Measurements from ENCODE around the gene MYCN.

Gene MYCN

GRCh38 chr2:15936277-15937104, 3.9 kb upstream of the MYCN start:
- Histone ChIP-seq H3K4me1 (ENCODE audit: control insufficient read depth, insufficient read depth, low read length) (peaks cover 12% of the 10 kb centered on the region), H3K9me3 (ENCODE audit: control insufficient read depth, low read length) (no peaks in the 10 kb centered on the region), H3K27me3 (ENCODE audit: control insufficient read depth, insufficient read depth, low read length) (peaks cover 18% of the 10 kb centered on the region), H3K36me3 (ENCODE audit: control insufficient read depth, insufficient read depth, low read length) (no peaks in the 10 kb centered on the region), H3K4me3 (ENCODE audit: low read length) (no peak overlapping the region), H3K9ac (ENCODE audit: low read length) (no peak overlapping the region)

GRCh38 chr2:15937105-15937881, 3.1 kb upstream of the MYCN start:
- Histone ChIP-seq H3K36me3 (ENCODE audit: control insufficient read depth, insufficient read depth, low read length) (no peaks in the 10 kb centered on the region), H3K4me1 (ENCODE audit: control insufficient read depth, insufficient read depth, low read length) (peaks cover 12% of the 10 kb centered on the region), H3K27me3 (ENCODE audit: control insufficient read depth, insufficient read depth, low read length) (peaks cover 18% of the 10 kb centered on the region), H3K9me3 (ENCODE audit: control insufficient read depth, low read length) (no peaks in the 10 kb centered on the region), H3K4me3 (ENCODE audit: low read length) (no peak overlapping the region), H3K9ac (ENCODE audit: low read length) (no peak overlapping the region)

- Histone ChIP-seq H3K36me3 (ENCODE audit: control insufficient read depth, insufficient read depth, low read length) (no peaks in the 10 kb centered on the region), H3K9ac (ENCODE audit: low read length) (no peak overlapping the region), H3K4me3 (ENCODE audit: low read length) (no peak overlapping the region), H3K27me3 (ENCODE audit: control insufficient read depth, insufficient read depth, low read length) (peaks cover 23% of the 10 kb centered on the region), H3K9me3 (ENCODE audit: control insufficient read depth, low read length) (no peaks in the 10 kb centered on the region), H3K4me1 (ENCODE audit: control insufficient read depth, insufficient read depth, low read length) (peaks cover 17% of the 10 kb centered on the region)
These were observed 2.2 kb upstream of the MYCN start for GRCh38 chr2:15937882-15938802.

- no peak overlapping the region for H3K4me3 ChIP-seq (ENCODE audit: low read length)
- peaks cover 25% of the 10 kb centered on the region for H3K4me1 ChIP-seq (ENCODE audit: control insufficient read depth, insufficient read depth, low read length)
- no peak overlapping the region for H3K9ac ChIP-seq (ENCODE audit: low read length)
- H3K9me3 ChIP-seq (ENCODE audit: control insufficient read depth, low read length), result no peaks in the 10 kb centered on the region
- H3K27me3 ChIP-seq (ENCODE audit: control insufficient read depth, insufficient read depth, low read length), result peaks cover 23% of the 10 kb centered on the region
- H3K36me3 ChIP-seq (ENCODE audit: control insufficient read depth, insufficient read depth, low read length), result no peaks in the 10 kb centered on the region
These were observed 1.4 kb upstream of the MYCN start for GRCh38 chr2:15938803-15939555.

GRCh38 chr2:15939556-15939853, 845 bp upstream of the MYCN start:
- H3K9me3 ChIP-seq (ENCODE audit: control insufficient read depth, low read length), result no peaks in the 10 kb centered on the region
- peaks cover 31% of the 10 kb centered on the region for H3K4me1 ChIP-seq (ENCODE audit: control insufficient read depth, insufficient read depth, low read length)
- no peaks in the 10 kb centered on the region for H3K36me3 ChIP-seq (ENCODE audit: control insufficient read depth, insufficient read depth, low read length)
- peaks cover 23% of the 10 kb centered on the region for H3K27me3 ChIP-seq (ENCODE audit: control insufficient read depth, insufficient read depth, low read length)
- H3K9ac ChIP-seq (ENCODE audit: low read length), result no peak overlapping the region
- H3K4me3 ChIP-seq (ENCODE audit: low read length), result no peak overlapping the region

- Histone ChIP-seq H3K9me3 (ENCODE audit: control insufficient read depth, low read length) (no peaks in the 10 kb centered on the region), H3K4me3 (ENCODE audit: low read length) (peak overlapping the region; percentile 4), H3K9ac (ENCODE audit: low read length) (peak overlapping the region; percentile 58), H3K4me1 (ENCODE audit: control insufficient read depth, insufficient read depth, low read length) (peaks cover 33% of the 10 kb centered on the region), H3K27me3 (ENCODE audit: control insufficient read depth, insufficient read depth, low read length) (peaks cover 23% of the 10 kb centered on the region), H3K36me3 (ENCODE audit: control insufficient read depth, insufficient read depth, low read length) (no peaks in the 10 kb centered on the region)
These were observed 521 bp downstream of the MYCN start for GRCh38 chr2:15940661-15941480.

- H3K4me1 ChIP-seq (ENCODE audit: control insufficient read depth, insufficient read depth, low read length), result peaks cover 33% of the 10 kb centered on the region
- peak overlapping the region; percentile 4 for H3K4me3 ChIP-seq (ENCODE audit: low read length)
- H3K9ac ChIP-seq (ENCODE audit: low read length), result peak overlapping the region; percentile 68
- H3K9me3 ChIP-seq (ENCODE audit: control insufficient read depth, low read length), result no peaks in the 10 kb centered on the region
- peaks cover 23% of the 10 kb centered on the region for H3K27me3 ChIP-seq (ENCODE audit: control insufficient read depth, insufficient read depth, low read length)
- no peaks in the 10 kb centered on the region for H3K36me3 ChIP-seq (ENCODE audit: control insufficient read depth, insufficient read depth, low read length)
These were observed 1.1 kb downstream of the MYCN start for GRCh38 chr2:15941481-15941850.

- H3K9ac ChIP-seq (ENCODE audit: low read length), result peak overlapping the region; percentile 68
- H3K4me1 ChIP-seq (ENCODE audit: control insufficient read depth, insufficient read depth, low read length), result peaks cover 33% of the 10 kb centered on the region
- no peaks in the 10 kb centered on the region for H3K9me3 ChIP-seq (ENCODE audit: control insufficient read depth, low read length)
- H3K36me3 ChIP-seq (ENCODE audit: control insufficient read depth, insufficient read depth, low read length), result no peaks in the 10 kb centered on the region
- H3K4me3 ChIP-seq (ENCODE audit: low read length), result peak overlapping the region; percentile 77
- peaks cover 23% of the 10 kb centered on the region for H3K27me3 ChIP-seq (ENCODE audit: control insufficient read depth, insufficient read depth, low read length)
These were observed 1.7 kb downstream of the MYCN start for GRCh38 chr2:15941871-15942710.

GRCh38 chr2:15942711-15943345, 2.5 kb downstream of the MYCN start:
- H3K9ac ChIP-seq (ENCODE audit: low read length), result peak overlapping the region; percentile 76
- H3K4me3 ChIP-seq (ENCODE audit: low read length), result peak overlapping the region; percentile 91
- no peaks in the 10 kb centered on the region for H3K9me3 ChIP-seq (ENCODE audit: control insufficient read depth, low read length)
- peaks cover 33% of the 10 kb centered on the region for H3K4me1 ChIP-seq (ENCODE audit: control insufficient read depth, insufficient read depth, low read length)
- H3K36me3 ChIP-seq (ENCODE audit: control insufficient read depth, insufficient read depth, low read length), result no peaks in the 10 kb centered on the region
- H3K27me3 ChIP-seq (ENCODE audit: control insufficient read depth, insufficient read depth, low read length), result peaks cover 23% of the 10 kb centered on the region

Measured in mucosa of stomach (tissue), 1 donor.